ENCODE data around the gene CHCHD3.

The CHCHD3 gene

GRCh38 chr7:133056370-133057238 is 25.3 kb downstream of the CHCHD3 start:
- H3K4me3 ChIP-seq: no peak overlapping the region
- H3K27ac ChIP-seq: no peak overlapping the region
- DNase-seq (ENCODE audit: low spot score): no peak
- TF ChIP-seq, protein P1, sequence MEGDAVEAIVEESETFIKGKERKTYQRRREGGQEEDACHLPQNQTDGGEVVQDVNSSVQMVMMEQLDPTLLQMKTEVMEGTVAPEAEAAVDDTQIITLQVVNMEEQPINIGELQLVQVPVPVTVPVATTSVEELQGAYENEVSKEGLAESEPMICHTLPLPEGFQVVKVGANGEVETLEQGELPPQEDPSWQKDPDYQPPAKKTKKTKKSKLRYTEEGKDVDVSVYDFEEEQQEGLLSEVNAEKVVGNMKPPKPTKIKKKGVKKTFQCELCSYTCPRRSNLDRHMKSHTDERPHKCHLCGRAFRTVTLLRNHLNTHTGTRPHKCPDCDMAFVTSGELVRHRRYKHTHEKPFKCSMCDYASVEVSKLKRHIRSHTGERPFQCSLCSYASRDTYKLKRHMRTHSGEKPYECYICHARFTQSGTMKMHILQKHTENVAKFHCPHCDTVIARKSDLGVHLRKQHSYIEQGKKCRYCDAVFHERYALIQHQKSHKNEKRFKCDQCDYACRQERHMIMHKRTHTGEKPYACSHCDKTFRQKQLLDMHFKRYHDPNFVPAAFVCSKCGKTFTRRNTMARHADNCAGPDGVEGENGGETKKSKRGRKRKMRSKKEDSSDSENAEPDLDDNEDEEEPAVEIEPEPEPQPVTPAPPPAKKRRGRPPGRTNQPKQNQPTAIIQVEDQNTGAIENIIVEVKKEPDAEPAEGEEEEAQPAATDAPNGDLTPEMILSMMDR (IDR thresholded peaks at IDR 0.05): no peak

DNA sequence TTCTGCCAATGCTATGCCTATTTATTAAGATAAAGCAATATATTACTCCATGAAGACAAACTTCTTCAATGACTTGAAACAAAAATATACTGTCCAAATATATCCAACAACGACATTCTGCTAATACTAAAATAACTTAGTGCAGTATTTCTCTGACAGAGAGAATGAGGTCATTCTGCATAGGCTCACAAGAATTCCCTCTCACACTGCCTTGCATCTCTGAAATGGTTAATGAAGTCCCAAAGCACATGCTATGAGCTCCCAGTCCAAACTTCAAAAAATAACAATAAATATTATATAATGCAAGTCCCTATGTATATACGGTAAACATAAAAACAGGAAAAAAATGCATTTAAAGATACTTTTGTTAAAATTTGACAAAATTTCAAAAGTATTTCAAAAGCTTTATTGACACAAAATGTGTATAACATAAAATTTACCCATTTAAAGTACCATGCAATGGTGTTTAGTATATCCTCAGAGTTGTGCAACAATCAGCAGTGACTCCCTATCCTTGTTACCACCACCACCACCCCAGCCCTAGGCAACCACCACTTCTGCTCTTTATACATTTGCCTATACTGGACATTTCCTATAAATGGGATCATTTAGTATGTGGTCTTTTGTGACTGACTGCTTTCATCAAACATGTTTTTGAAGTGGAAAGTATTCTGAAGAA is 27.6 kb downstream of the CHCHD3 start:
- no peak overlapping the region for H3K27ac ChIP-seq
- TF ChIP-seq, protein P1 (IDR thresholded peaks at IDR 0.05): no peak
- no peak for DNase-seq (ENCODE audit: low spot score)
- no peak overlapping the region for H3K4me3 ChIP-seq

DNA sequence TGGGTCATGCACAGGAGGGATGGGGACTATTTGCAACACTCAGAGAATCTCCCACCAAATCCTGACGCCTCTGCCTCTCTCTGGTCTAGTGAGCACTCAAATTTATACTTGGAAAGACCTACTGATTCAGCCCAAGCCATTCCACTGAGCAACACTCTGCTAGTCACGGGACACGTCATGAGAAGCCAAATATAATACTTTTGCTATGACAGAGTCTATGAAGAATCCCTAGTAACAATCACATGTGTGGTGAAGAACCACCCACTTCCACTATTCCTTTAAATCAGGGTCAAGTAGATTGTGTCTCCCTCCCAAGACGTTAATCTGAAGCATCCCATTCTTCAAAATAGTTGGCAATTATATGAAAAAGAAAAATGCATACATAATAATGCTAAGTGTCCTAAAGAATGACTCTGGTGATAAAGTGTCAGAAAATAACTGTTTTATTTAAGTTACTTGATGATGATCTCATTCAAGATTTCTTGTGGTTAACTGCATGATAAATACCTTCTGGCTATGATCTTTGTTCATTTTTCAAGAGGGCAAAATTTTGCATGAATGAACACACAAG is 28.5 kb downstream of the CHCHD3 start:
- no peak for DNase-seq (ENCODE audit: low spot score)
- H3K27ac ChIP-seq: peak overlapping the region; percentile 61 to 76

DNA sequence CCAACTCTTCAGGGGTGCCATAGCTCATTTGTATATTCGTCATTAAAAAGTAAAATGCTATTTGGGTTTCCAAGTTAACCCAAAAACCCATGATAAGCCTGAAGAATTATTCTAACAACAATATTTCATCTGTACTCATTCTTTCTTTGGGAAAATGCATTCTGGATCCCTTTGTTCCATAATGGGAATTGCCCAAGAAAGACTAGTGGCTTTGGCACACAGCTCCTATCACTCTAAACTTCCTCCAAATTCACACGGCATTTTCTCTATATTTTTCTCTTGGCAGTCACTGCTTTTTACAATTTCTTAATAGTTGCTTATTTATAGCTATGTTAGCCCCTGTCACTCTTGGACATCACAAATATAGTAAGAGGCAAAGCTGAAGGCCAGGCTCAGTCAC is 29.1 kb downstream of the CHCHD3 start:
- TF ChIP-seq, protein P1 (IDR thresholded peaks at IDR 0.05): no peak
- Histone ChIP-seq H3K4me3 (peak overlapping the region; percentile 15), H3K27ac (peak overlapping the region; percentile 61 to 76)
- no peak for DNase-seq (ENCODE audit: low spot score)

More for the DNA sequence above, 28.5 kb downstream of the CHCHD3 start:
- H3K4me3 ChIP-seq: peak overlapping the region; percentile 15
- TF ChIP-seq, protein P1 (IDR thresholded peaks at IDR 0.05): no peak

DNA sequence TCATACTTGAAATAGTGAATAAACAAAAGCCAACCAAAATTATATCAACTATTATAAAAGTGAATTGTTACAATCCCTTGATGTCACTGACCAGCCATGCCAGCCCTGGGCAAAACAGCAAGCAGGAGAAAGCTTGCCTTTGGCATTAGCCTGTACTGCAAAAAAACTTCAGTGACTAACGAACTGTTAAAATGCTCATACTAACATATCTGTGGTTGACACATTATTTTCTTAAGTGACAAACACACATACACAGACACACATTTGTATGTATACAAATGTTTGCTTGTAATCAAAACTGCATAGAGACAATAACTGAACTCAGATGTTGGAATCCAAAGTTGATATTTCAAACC is 29.5 kb downstream of the CHCHD3 start:
- DNase-seq (ENCODE audit: low spot score): no peak
- Histone ChIP-seq H3K27ac (peak overlapping the region; percentile 61 to 76), H3K4me3 (no peak overlapping the region)
- TF ChIP-seq, protein P1 (IDR thresholded peaks at IDR 0.05): no peak

DNA sequence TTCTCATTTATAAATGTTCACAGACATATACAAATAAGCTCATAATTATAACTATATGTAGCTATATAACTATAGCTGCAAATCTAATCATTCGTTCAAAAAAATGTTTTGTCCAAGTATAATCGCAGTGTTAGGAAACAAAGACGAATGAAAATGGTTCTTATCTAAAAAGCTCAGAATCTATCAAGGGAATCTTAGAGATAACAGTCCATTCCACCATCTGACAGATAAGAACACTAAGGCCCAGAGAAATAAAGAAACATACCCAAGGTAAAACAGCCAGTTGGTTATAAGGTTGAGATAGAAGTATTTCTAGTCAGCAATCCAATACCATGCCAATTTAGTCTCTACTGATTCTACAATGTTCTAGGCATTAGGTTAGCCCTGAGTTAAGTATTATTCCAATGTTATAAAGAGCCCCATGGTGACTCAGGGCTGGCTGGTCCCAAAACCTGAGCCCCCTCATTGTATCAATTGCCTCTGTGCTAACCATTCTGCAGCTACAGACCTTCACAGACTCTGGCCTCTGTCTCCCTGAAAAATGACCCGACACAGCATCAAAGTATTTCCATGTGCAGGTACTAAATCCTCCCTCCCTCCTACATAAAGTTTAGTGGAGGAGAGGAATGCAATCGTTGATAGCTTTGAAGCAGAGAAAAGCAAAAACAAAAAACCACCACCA is 30.0 kb downstream of the CHCHD3 start:
- peak overlapping the region; percentile 61 to 76 for H3K27ac ChIP-seq
- DNase-seq (ENCODE audit: low spot score): no peak
- H3K4me3 ChIP-seq: no peak overlapping the region
- TF ChIP-seq, protein P1 (IDR thresholded peaks at IDR 0.05): no peak
